GM12878 (cell line): ENCODE data around the gene SPOCK1. TPM values are rescaled to one million over a fixed set of nuclear protein-coding genes. Genes with fewer than 3 reads are reported as not detected.

Experiments used
- ATAC-seq: fragments of 200-7000 bp; cut with Tn5 transposase; 3 replicates; pipeline ENCODE4 v1.9.1; 2020; ENCODE audit warnings: mild to moderate bottlenecking, moderate library complexity
- BruUV-seq: library from RNA; stranded (reverse); fragments of 400-500 nt; replicated peaks from 2 replicates; lab custom pipeline; 2021; lab: Mats Ljungman, UMichigan
- CTCF ChIA-PET: fragments of 300-600 bp; sonication (Branson Sonifier 250); formaldehyde crosslinking; extraction: SDS; loops from one replicate; lab custom pipeline; 2021; ENCODE audit warnings: inconsistent platforms; lab: Yijun Ruan, JAX
- POLR2A ChIA-PET: fragments of 350-600 bp; formaldehyde crosslinking; extraction: SDS; loops from one replicate; lab custom pipeline; 2021; ENCODE audit warnings: inconsistent platforms; lab: Charles Lee
- RAD21 ChIA-PET: fragments of 300-600 bp; sonication (Branson Sonifier 250); formaldehyde crosslinking; loops from one replicate; lab custom pipeline; 2023; ENCODE audit warnings: antibody characterized with exemption; ENCODE audit not compliant: unreplicated experiment; lab: Charles Lee
- SMC1A ChIA-PET: fragments of 300-600 bp; sonication (Branson Sonifier 250); formaldehyde crosslinking; loops from one replicate; lab custom pipeline; 2023; ENCODE audit not compliant: unreplicated experiment, uncharacterized antibody; lab: Charles Lee
- DNase-seq: peaks from one replicate; pipeline ENCODE4 v3.0.0-alpha.2; 2011; ENCODE audit warnings: low read depth, low spot score
- FAIRE-seq: peaks from 3 replicates; lab custom pipeline; 2011; peaks lifted over from hg19 to GRCh38; lab: Jason Lieb, UNC
- H2AFZ ChIP-seq: 2 replicates; pipeline ENCODE4 v1.6.0; 2011; ENCODE audit warnings: low read depth, low read length, control low read depth; ENCODE audit not compliant: control insufficient read depth
- H3K27ac ChIP-seq: 2 replicates; pipeline ENCODE4 v1.5.1; 2011; ENCODE audit warnings: control low read depth; ENCODE audit not compliant: control insufficient read depth, insufficient read depth
- H3K27me3 ChIP-seq, 2 experiments: replicated peaks in 1 of 2; 2 replicates each; pipeline versions ENCODE4 v1.6.0 to v1.6.1; 2011; ENCODE audit warnings: low read length in 1 of 2; ENCODE audit not compliant: control insufficient read depth in 2 of 2, insufficient read depth in 2 of 2
- H3K36me3 ChIP-seq, 2 experiments: 2 replicates each; pipeline ENCODE4 v1.5.1; 2011; ENCODE audit warnings: low read length in 1 of 2; ENCODE audit not compliant: control insufficient read depth in 2 of 2, insufficient read depth in 2 of 2
- H3K4me1 ChIP-seq: 2 replicates; pipeline ENCODE4 v1.6.1; 2011; ENCODE audit warnings: mild to moderate bottlenecking, low read length, moderate library complexity, mixed read lengths; ENCODE audit not compliant: control insufficient read depth, insufficient read depth
- H3K4me2 ChIP-seq: 2 replicates; pipeline ENCODE4 v1.6.0; 2011; ENCODE audit warnings: control low read depth; ENCODE audit not compliant: control insufficient read depth, insufficient read depth
- H3K4me3 ChIP-seq: fragments of 200-600 bp; sonication (generic); 2 replicates; pipeline ENCODE4 v1.5.1; 2016
- H3K79me2 ChIP-seq: 2 replicates; pipeline ENCODE4 v1.6.0; 2011; ENCODE audit warnings: low read length; ENCODE audit not compliant: control insufficient read depth, insufficient read depth
- H3K9ac ChIP-seq: 2 replicates; pipeline ENCODE4 v1.8.0; 2011; ENCODE audit warnings: low read length, control low read depth, mixed read lengths; ENCODE audit not compliant: control insufficient read depth, insufficient read depth
- H3K9me3 ChIP-seq: replicated peaks from 3 replicates; pipeline ENCODE4 v1.5.1; 2011; ENCODE audit warnings: mild to moderate bottlenecking, low read length; ENCODE audit not compliant: control insufficient read depth, insufficient read depth
- H4K20me1 ChIP-seq: 2 replicates; pipeline ENCODE4 v1.6.0; 2011; ENCODE audit not compliant: control insufficient read depth, insufficient read depth
- BACH1 ChIP-seq: fragments of 450-650 bp; IDR thresholded peaks from 2 replicates; pipeline ENCODE4 v1.6.1; 2017; ENCODE audit warnings: mild to moderate bottlenecking, borderline replicate concordance
- CHD4 ChIP-seq: fragments of 200-600 bp; sonication (generic); IDR thresholded peaks from 2 replicates; pipeline ENCODE4 v1.6.1; 2016; ENCODE audit warnings: mild to moderate bottlenecking
- FOXK2 ChIP-seq: fragments of 450-650 bp; IDR thresholded peaks from 2 replicates; pipeline ENCODE4 v1.6.1; 2017; ENCODE audit warnings: mild to moderate bottlenecking, moderate library complexity
- HDAC6 ChIP-seq: fragments of 200-600 bp; sonication (generic); IDR thresholded peaks from one replicate; pipeline ENCODE4 v1.8.0; 2017; ENCODE audit warnings: antibody characterized with exemption; ENCODE audit not compliant: unreplicated experiment
- IRF4 ChIP-seq: IDR thresholded peaks from 2 replicates; pipeline ENCODE4 v1.6.1; 2011; ENCODE audit warnings: low read depth, low read length
- KLF5 ChIP-seq: fragments of 450-650 bp; IDR thresholded peaks from 2 replicates; pipeline ENCODE4 v1.6.1; 2014; ENCODE audit warnings: mild to moderate bottlenecking; ENCODE audit not compliant: partially characterized antibody
- RB1 ChIP-seq: fragments of 450-650 bp; formaldehyde crosslinking; IDR thresholded peaks from 2 replicates; pipeline ENCODE4 v1.6.1; 2017; ENCODE audit warnings: mild to moderate bottlenecking, borderline replicate concordance
- RELA ChIP-seq: fragments of 450-650 bp; IDR thresholded peaks from 2 replicates; pipeline ENCODE4 v1.8.0; 2014; ENCODE audit warnings: borderline replicate concordance; ENCODE audit not compliant: partially characterized antibody
- SMAD5 ChIP-seq: IDR thresholded peaks from 2 replicates; pipeline ENCODE4 v1.6.1; 2016; ENCODE audit warnings: antibody characterized with exemption, low read depth
- SMC3 ChIP-seq: IDR thresholded peaks from 2 replicates; pipeline ENCODE4 v1.6.1; 2011; ENCODE audit warnings: low read length, improper control_type of control experiment, borderline replicate concordance
- ZNF217 ChIP-seq: fragments of 450-650 bp; IDR thresholded peaks from 2 replicates; pipeline ENCODE4 v1.6.1; 2017; ENCODE audit warnings: antibody characterized with exemption, mild to moderate bottlenecking
- ZNF622 ChIP-seq: fragments of 450-650 bp; IDR thresholded peaks from 2 replicates; pipeline ENCODE4 v1.6.1; 2017; ENCODE audit warnings: mild to moderate bottlenecking, inconsistent platforms
- WGBS: methylation state at CpG from one replicate; pipeline ENCODE4 v1.1.6; 2016; ENCODE audit warnings: low lambda C conversion rate; ENCODE audit not compliant: insufficient replicate concordance, insufficient coverage; ENCODE audit errors: missing lambda C conversion rate; 5-methylcytosine and 5-hydroxymethylcytosine counted together
- in situ Hi-C: fragments of 300-500 bp; cut with MboI; formaldehyde crosslinking; loops from 9 replicates; pipeline ENCODE4 v1.14.3; 2018; ENCODE audit warnings: mixed read lengths
- intact Hi-C: fragments of 100-400 bp; cut with micrococcal nuclease; formaldehyde crosslinking; loops from one replicate; pipeline ENCODE4 v1.14.2; 2022; ENCODE audit not compliant: unreplicated experiment
- polyA plus RNA-seq, 11 experiments: library from polyadenylated mRNA; depleted of rRNA in 4 of 11; unstranded in 6 of 11; stranded (reverse) in 5 of 11; fragments of >200 nt; fragmentation: Nextera tagmentation in 4 of 11; fragmentation: Illumina TruSeq in 1 of 11; extraction: Ambion mirVana in 4 of 11; extraction: Trizol in 1 of 11; gene quantifications; 1 replicate in 1 of 11; 2 replicates in 10 of 11; pipeline versions ENCODE4 v1.2.1 to v1.2.3, GENCODE V29; 2011 to 2016; ENCODE audit warnings: inconsistent platforms in 2 of 11, missing spikeins in 2 of 11, low read depth in 1 of 11
- total RNA-seq, 4 experiments: library from RNA; depleted of rRNA in 3 of 4; stranded (reverse); fragments of >200 nt in 3 of 4; fragmentation: Illumina TruSeq in 1 of 4; extraction: Trizol in 1 of 4; gene quantifications; 2 replicates each; pipeline versions ENCODE4 v1.2.1 to v1.2.3, GENCODE V29; 2013 to 2021
- TF ChIP-seq, protein P1 (sequence below): IDR thresholded peaks from 2 replicates; pipeline ENCODE4 v1.6.1; 2012; ENCODE audit warnings: low read depth, low read length, improper control_type of control experiment
- TF ChIP-seq, protein P2 (sequence below): fragments of 450-650 bp; IDR thresholded peaks from 2 replicates; pipeline ENCODE4 v1.6.1; 2017; ENCODE audit warnings: mild to moderate bottlenecking

SPOCK1 gene
- total and polyA plus RNA-seq, 10 of the 15 experiments (the other 5 are each of a cell fraction or from before 2014, with no cell fraction given) = 0.06 to 0.68 (median 0.25) TPM; not detected in 3

DNA sequence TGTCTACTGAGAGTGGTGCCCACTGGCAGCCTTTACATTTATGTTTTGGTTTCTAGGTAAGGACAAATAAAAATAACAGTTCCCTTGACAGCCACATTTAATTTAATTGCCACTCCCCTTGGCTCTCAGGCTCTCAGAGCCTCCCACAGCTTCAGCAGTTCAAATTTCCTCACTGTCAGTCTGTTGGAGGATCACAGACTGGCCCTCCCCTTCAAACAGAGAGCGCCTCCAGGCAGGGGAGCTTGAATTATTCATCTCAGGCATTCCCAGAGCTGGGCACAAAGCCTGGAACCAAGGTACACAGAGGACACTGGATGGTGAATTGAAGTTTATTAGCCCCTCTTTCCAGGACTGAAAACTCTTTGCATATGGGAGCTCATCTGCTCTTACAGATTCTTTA lies 407.7 kb downstream of the SPOCK1 start:
- Histone ChIP-seq H3K4me3 (no peak overlapping the region), H3K27ac (no peak overlapping the region), H3K9ac (no peak overlapping the region), H3K4me1 (no peaks in the 10 kb centered on the region), H3K27me3 (no peaks in the 10 kb centered on the region; a peak in 1 of 4 replicates), H4K20me1 (no peaks in the 10 kb centered on the region), H3K79me2 (no peaks in the 10 kb centered on the region), H2AFZ (no peak overlapping the region), H3K36me3 (no peaks in the 10 kb centered on the region), H3K4me2 (no peak overlapping the region)
- intact Hi-C loops (no loop called here), in situ Hi-C loops (no loop called here)
- POLR2A ChIA-PET = no interaction called here
- 0% methylated on average over 1 of the region's 1 CpG for WGBS
- FAIRE-seq (no peak), DNase-seq (no peak)
- CTCF ChIA-PET = no interaction called here
- SMC1A ChIA-PET = no interaction called here
- BruUV-seq = no TSS peak
- TF ChIP-seq RB1 = no peak
- no peak for TF ChIP-seq RELA
- TF ChIP-seq, protein P1, sequence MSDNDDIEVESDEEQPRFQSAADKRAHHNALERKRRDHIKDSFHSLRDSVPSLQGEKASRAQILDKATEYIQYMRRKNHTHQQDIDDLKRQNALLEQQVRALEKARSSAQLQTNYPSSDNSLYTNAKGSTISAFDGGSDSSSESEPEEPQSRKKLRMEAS = no peak
- no peak for TF ChIP-seq ZNF217
- no peak for TF ChIP-seq SMC3
- no peak for TF ChIP-seq SMAD5
- TF ChIP-seq ZNF622 = no peak
- no peak for TF ChIP-seq BACH1
- TF ChIP-seq, protein P2, sequence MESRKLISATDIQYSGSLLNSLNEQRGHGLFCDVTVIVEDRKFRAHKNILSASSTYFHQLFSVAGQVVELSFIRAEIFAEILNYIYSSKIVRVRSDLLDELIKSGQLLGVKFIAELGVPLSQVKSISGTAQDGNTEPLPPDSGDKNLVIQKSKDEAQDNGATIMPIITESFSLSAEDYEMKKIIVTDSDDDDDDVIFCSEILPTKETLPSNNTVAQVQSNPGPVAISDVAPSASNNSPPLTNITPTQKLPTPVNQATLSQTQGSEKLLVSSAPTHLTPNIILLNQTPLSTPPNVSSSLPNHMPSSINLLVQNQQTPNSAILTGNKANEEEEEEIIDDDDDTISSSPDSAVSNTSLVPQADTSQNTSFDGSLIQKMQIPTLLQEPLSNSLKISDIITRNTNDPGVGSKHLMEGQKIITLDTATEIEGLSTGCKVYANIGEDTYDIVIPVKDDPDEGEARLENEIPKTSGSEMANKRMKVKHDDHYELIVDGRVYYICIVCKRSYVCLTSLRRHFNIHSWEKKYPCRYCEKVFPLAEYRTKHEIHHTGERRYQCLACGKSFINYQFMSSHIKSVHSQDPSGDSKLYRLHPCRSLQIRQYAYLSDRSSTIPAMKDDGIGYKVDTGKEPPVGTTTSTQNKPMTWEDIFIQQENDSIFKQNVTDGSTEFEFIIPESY = no peak
- no peak for TF ChIP-seq CHD4
- TF ChIP-seq FOXK2 = no peak
- TF ChIP-seq IRF4 = no peak
- TF ChIP-seq HDAC6 = no peak
- no peak for TF ChIP-seq KLF5
- TF ChIP-seq, all 136 proteins: peak for 0
- no peak for ATAC-seq
- H3K9me3 ChIP-seq = no peaks in the 10 kb centered on the region
- RAD21 ChIA-PET = no interaction called here
